ENCODE measurements around the gene DPP9.
A peak's percentile ranks its signal among the peaks of the same experiment; 100 is the strongest.

DPP9 gene

DNA sequence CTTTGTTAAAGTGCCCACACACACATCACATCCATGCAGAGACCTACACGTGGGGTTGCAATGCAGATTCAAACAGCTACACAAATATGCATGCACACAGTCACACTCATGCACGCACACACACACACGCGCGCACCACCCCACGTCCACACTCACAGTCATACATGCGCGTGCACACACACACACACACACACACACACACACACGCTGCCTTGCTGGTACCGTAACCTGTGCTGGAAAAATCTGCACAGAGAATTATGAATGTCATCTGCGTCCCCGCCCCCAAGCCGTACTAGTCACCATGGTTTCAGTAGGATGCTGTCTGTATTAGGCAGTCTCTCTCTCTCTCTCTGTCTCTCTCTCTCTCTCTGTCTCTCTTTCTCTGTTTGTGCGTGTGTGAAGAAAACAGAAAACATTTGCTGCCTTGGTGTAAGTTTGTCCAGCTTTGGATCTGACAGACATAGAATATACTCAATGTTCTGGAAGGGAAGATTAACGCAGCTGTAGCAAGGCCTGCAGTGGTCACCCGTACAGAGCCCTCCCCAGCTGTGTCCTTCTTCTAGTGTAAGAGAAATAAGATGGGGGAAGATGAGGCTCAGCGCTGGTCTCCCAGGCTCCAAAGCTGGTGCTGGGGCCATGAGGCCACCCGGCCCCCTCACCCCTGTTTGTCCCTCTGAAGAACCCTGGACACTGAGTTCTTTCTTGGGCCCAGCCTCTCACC is 26.4 kb upstream of the DPP9 start:
- Histone ChIP-seq H3K27me3 (ENCODE audit: control insufficient read depth, low read length) (0 out of 2 replicates have a peak, but pooled peaks cover 2% of the 10 kb centered on the region), H3K4me1 (ENCODE audit: control insufficient read depth, low read length) (peaks cover 24% of the 10 kb centered on the region), H3K9me2 (replicated peaks; ENCODE audit: control insufficient read depth, low read length) (no peaks in the 10 kb centered on the region)

GRCh38 chr19:4748589-4748988 is 24.9 kb upstream of the DPP9 start:
- Histone ChIP-seq H3K27me3 (ENCODE audit: control insufficient read depth, low read length) (0 out of 2 replicates have a peak, but pooled peaks cover 2% of the 10 kb centered on the region), H4K20me1 (ENCODE audit: control insufficient read depth, insufficient read depth, low read depth, low read length) (no peaks in the 10 kb centered on the region), H3K36me3 (ENCODE audit: control insufficient read depth, low read length) (no peaks in the 10 kb centered on the region), H3K4me1 (ENCODE audit: control insufficient read depth, low read length) (peaks cover 24% of the 10 kb centered on the region), H3K27ac (ENCODE audit: low read depth, low read length) (peak overlapping the region; percentile 50), H3K79me2 (ENCODE audit: control insufficient read depth, low read length) (no peaks in the 10 kb centered on the region), H3K4me2 (ENCODE audit: low read length) (peak overlapping the region; percentile 70), H3F3A (ENCODE audit: control insufficient read depth, insufficient read depth) (peaks cover 5% of the 10 kb centered on the region; the same call in 1 of the 2 replicates), H3K9me3 (ENCODE audit: control insufficient read depth, insufficient read depth, low read length) (no peaks in the 10 kb centered on the region), H3K9me2 (replicated peaks; ENCODE audit: control insufficient read depth, low read length) (no peaks in the 10 kb centered on the region), H3K4me3 (ENCODE audit: low read length) (peak overlapping the region; percentile 55)
- TF ChIP-seq EZH2phosphoT487 (IDR thresholded peaks at IDR 0.05; ENCODE audit: borderline replicate concordance, low read length): no peak
- TF ChIP-seq, protein P1, sequence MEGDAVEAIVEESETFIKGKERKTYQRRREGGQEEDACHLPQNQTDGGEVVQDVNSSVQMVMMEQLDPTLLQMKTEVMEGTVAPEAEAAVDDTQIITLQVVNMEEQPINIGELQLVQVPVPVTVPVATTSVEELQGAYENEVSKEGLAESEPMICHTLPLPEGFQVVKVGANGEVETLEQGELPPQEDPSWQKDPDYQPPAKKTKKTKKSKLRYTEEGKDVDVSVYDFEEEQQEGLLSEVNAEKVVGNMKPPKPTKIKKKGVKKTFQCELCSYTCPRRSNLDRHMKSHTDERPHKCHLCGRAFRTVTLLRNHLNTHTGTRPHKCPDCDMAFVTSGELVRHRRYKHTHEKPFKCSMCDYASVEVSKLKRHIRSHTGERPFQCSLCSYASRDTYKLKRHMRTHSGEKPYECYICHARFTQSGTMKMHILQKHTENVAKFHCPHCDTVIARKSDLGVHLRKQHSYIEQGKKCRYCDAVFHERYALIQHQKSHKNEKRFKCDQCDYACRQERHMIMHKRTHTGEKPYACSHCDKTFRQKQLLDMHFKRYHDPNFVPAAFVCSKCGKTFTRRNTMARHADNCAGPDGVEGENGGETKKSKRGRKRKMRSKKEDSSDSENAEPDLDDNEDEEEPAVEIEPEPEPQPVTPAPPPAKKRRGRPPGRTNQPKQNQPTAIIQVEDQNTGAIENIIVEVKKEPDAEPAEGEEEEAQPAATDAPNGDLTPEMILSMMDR (IDR thresholded peaks at IDR 0.05; ENCODE audit: low read depth, low read length, poor library complexity, severe bottlenecking): no peak

More for the DNA sequence above, 26.4 kb upstream of the DPP9 start:
- TF ChIP-seq, protein P1 (IDR thresholded peaks at IDR 0.05; ENCODE audit: low read depth, low read length, poor library complexity, severe bottlenecking): no peak
- TF ChIP-seq EZH2phosphoT487 (IDR thresholded peaks at IDR 0.05; ENCODE audit: borderline replicate concordance, low read length): no peak
- peaks cover 1% of the 10 kb centered on the region; the same call in 1 of the 2 replicates for H3F3A ChIP-seq (ENCODE audit: control insufficient read depth, insufficient read depth)
- no peak overlapping the region for H3K4me3 ChIP-seq (ENCODE audit: low read length)
- no peaks in the 10 kb centered on the region for H4K20me1 ChIP-seq (ENCODE audit: control insufficient read depth, insufficient read depth, low read depth, low read length)
- H3K79me2 ChIP-seq (ENCODE audit: control insufficient read depth, low read length): no peaks in the 10 kb centered on the region
- no peak overlapping the region for H3K27ac ChIP-seq (ENCODE audit: low read depth, low read length)
- no peaks in the 10 kb centered on the region for H3K36me3 ChIP-seq (ENCODE audit: control insufficient read depth, low read length)
- no peaks in the 10 kb centered on the region for H3K9me3 ChIP-seq (ENCODE audit: control insufficient read depth, insufficient read depth, low read length)
- no peak overlapping the region for H3K4me2 ChIP-seq (ENCODE audit: low read length)

GRCh38 chr19:4748185-4748584 is 24.5 kb upstream of the DPP9 start:
- H3K4me2 ChIP-seq (ENCODE audit: low read length): peak overlapping the region; percentile 70
- H3K4me3 ChIP-seq (ENCODE audit: low read length): peak overlapping the region; percentile 55
- H3K27me3 ChIP-seq (ENCODE audit: control insufficient read depth, low read length): 0 out of 2 replicates have a peak, but pooled peaks cover 2% of the 10 kb centered on the region
- peak overlapping the region; percentile 50 for H3K27ac ChIP-seq (ENCODE audit: low read depth, low read length)
- no peaks in the 10 kb centered on the region for H3K9me2 ChIP-seq (replicated peaks; ENCODE audit: control insufficient read depth, low read length)
- H3K4me1 ChIP-seq (ENCODE audit: control insufficient read depth, low read length): peaks cover 27% of the 10 kb centered on the region
- no peaks in the 10 kb centered on the region for H3K79me2 ChIP-seq (ENCODE audit: control insufficient read depth, low read length)
- H3F3A ChIP-seq (ENCODE audit: control insufficient read depth, insufficient read depth): peaks cover 5% of the 10 kb centered on the region; the same call in 1 of the 2 replicates
- H4K20me1 ChIP-seq (ENCODE audit: control insufficient read depth, insufficient read depth, low read depth, low read length): no peaks in the 10 kb centered on the region
- H3K36me3 ChIP-seq (ENCODE audit: control insufficient read depth, low read length): no peaks in the 10 kb centered on the region
- no peaks in the 10 kb centered on the region for H3K9me3 ChIP-seq (ENCODE audit: control insufficient read depth, insufficient read depth, low read length)
- TF ChIP-seq, protein P1 (IDR thresholded peaks at IDR 0.05; ENCODE audit: low read depth, low read length, poor library complexity, severe bottlenecking): peak; percentile 42
- no peak for TF ChIP-seq EZH2phosphoT487 (IDR thresholded peaks at IDR 0.05; ENCODE audit: borderline replicate concordance, low read length)

Data from DOHH2 (cell line).